PC-9 (cell line): ENCODE measurements around the gene RBBP8. TPM values are rescaled to one million over a fixed set of nuclear protein-coding genes. Genes with fewer than 3 reads are reported as not detected.
A peak's percentile ranks its signal among the peaks of the same experiment; 100 is the strongest.

Experiments used
- BruUV-seq: library from RNA; stranded (reverse); fragments of 400-500 nt; replicated peaks from 2 replicates; lab custom pipeline; 2021; lab: Mats Ljungman, UMichigan
- CTCF ChIA-PET: fragments of 300-600 bp; sonication (Branson Sonifier 250); formaldehyde crosslinking; loops from one replicate; lab custom pipeline; 2022; ENCODE audit warnings: antibody characterized with exemption; lab: Charles Lee
- POLR2A ChIA-PET: fragments of 300-600 bp; sonication (Branson Sonifier 250); formaldehyde crosslinking; loops from one replicate; lab custom pipeline; 2022; ENCODE audit warnings: antibody characterized with exemption; ENCODE audit not compliant: unreplicated experiment; lab: Charles Lee
- DNase-seq, 2 experiments: peaks; one replicate each; pipeline versions ENCODE4 v3.0.0 to v3.0.0-alpha.2; 2015 to 2022; ENCODE audit warnings: mixed read lengths in 1 of 2
- H2AFZ ChIP-seq: fragments of 200-600 bp; sonication (generic); 2 replicates; pipeline ENCODE4 v1.8.1; 2017; ENCODE audit warnings: antibody characterized with exemption
- H3F3A ChIP-seq: fragments of 200-600 bp; sonication (generic); 2 replicates; pipeline ENCODE4 v1.8.1; 2017; ENCODE audit warnings: antibody characterized with exemption, mild to moderate bottlenecking, low read depth; ENCODE audit not compliant: insufficient read depth
- H3K27ac ChIP-seq: fragments of 200-600 bp; sonication (generic); 2 replicates; pipeline ENCODE4 v1.6.1; 2016; ENCODE audit warnings: mixed run types
- H3K27me3 ChIP-seq: fragments of 200-600 bp; sonication (generic); 2 replicates; pipeline ENCODE4 v1.6.1; 2016; ENCODE audit warnings: low read depth, mixed run types; ENCODE audit not compliant: insufficient read depth
- H3K36me3 ChIP-seq: fragments of 200-600 bp; sonication (generic); 2 replicates; pipeline ENCODE4 v1.6.1; 2016; ENCODE audit warnings: low read depth, mixed run types
- H3K4me1 ChIP-seq: fragments of 200-600 bp; sonication (generic); replicated peaks from 2 replicates; pipeline ENCODE4 v1.6.1; 2016; ENCODE audit warnings: mixed run types; ENCODE audit not compliant: insufficient read depth
- H3K4me2 ChIP-seq: fragments of 200-600 bp; sonication (generic); 2 replicates; pipeline ENCODE4 v1.6.1; 2017; ENCODE audit warnings: mixed run types
- H3K4me3 ChIP-seq: fragments of 200-600 bp; sonication (generic); 2 replicates; pipeline ENCODE4 v1.6.1; 2016; ENCODE audit warnings: mixed run types
- H3K79me2 ChIP-seq: fragments of 200-600 bp; sonication (generic); 2 replicates; pipeline ENCODE4 v1.6.1; 2017; ENCODE audit warnings: low read depth, mixed run types
- H3K9me2 ChIP-seq: fragments of 200-600 bp; sonication (generic); 2 replicates; pipeline ENCODE4 v1.8.1; 2017; ENCODE audit warnings: mild to moderate bottlenecking; ENCODE audit not compliant: insufficient read depth
- H3K9me3 ChIP-seq: fragments of 200-600 bp; sonication (generic); 2 replicates; pipeline ENCODE4 v1.8.1; 2016; ENCODE audit warnings: low read depth; ENCODE audit not compliant: insufficient read depth
- H4K20me1 ChIP-seq: fragments of 200-600 bp; sonication (generic); 2 replicates; pipeline ENCODE4 v1.8.1; 2017; ENCODE audit not compliant: insufficient read depth
- CTCF ChIP-seq: fragments of 200-600 bp; sonication (generic); conservative IDR thresholded peaks from 2 replicates; pipeline ENCODE4 v1.6.1; 2017; ENCODE audit warnings: mixed run types, antibody characterized with exemption, mild to moderate bottlenecking, moderate library complexity
- EZH2 ChIP-seq: fragments of 200-600 bp; sonication (generic); IDR thresholded peaks from 2 replicates; pipeline ENCODE4 v1.8.0; 2017; ENCODE audit warnings: antibody characterized with exemption, low read depth
- intact Hi-C: fragments of 100-400 bp; cut with micrococcal nuclease; formaldehyde crosslinking; loops from one replicate; pipeline ENCODE4 v1.10.0; 2022; ENCODE audit not compliant: unreplicated experiment
- total RNA-seq: library from RNA; stranded (reverse); gene quantifications from 2 replicates; pipeline ENCODE4 v1.2.3, GENCODE V29; 2021

RBBP8 gene
- total RNA-seq, 1 experiment from 2014 or later = 28.4 TPM

GRCh38 chr18:23056315-23056714 is 123.2 kb downstream of the RBBP8 start:
- Histone ChIP-seq H3K9me2 (no peaks in the 10 kb centered on the region), H3K9me3 (no peaks in the 10 kb centered on the region), H3K4me1 (no peaks in the 10 kb centered on the region), H3K4me2 (no peak overlapping the region), H3K4me3 (no peak overlapping the region), H3K36me3 (no peaks in the 10 kb centered on the region), H3K79me2 (no peaks in the 10 kb centered on the region), H3K27me3 (no peaks in the 10 kb centered on the region), H3F3A (no peaks in the 10 kb centered on the region), H4K20me1 (no peaks in the 10 kb centered on the region), H3K27ac (no peak overlapping the region), H2AFZ (no peak overlapping the region)
- DNase-seq = no peak
- ChIA-PET CTCF (no interaction called here), POLR2A (no interaction called here)
- intact Hi-C loops = no loop called here
- BruUV-seq = no TSS peak
- no peak for TF ChIP-seq CTCF
- no peak for TF ChIP-seq EZH2

- POLR2A ChIA-PET = no interaction called here
- no peaks in the 10 kb centered on the region for H4K20me1 ChIP-seq
- H3K9me3 ChIP-seq = no peaks in the 10 kb centered on the region
- TF ChIP-seq EZH2 (no peak), CTCF (no peak)
- CTCF ChIA-PET = no interaction called here
- intact Hi-C loops = no loop called here
- no peak for DNase-seq
- H3K79me2 ChIP-seq = no peaks in the 10 kb centered on the region
- no peaks in the 10 kb centered on the region for H3K9me2 ChIP-seq
- no peak overlapping the region for H2AFZ ChIP-seq
- no peak overlapping the region for H3K4me2 ChIP-seq
- no peaks in the 10 kb centered on the region for H3K4me1 ChIP-seq
- no peak overlapping the region for H3K27ac ChIP-seq
- no peaks in the 10 kb centered on the region for H3K27me3 ChIP-seq
- no peaks in the 10 kb centered on the region for H3K36me3 ChIP-seq
- BruUV-seq = no TSS peak
- no peak overlapping the region for H3K4me3 ChIP-seq
- no peaks in the 10 kb centered on the region for H3F3A ChIP-seq
These were observed 124.0 kb downstream of the RBBP8 start for GRCh38 chr18:23057096-23057495.

DNA sequence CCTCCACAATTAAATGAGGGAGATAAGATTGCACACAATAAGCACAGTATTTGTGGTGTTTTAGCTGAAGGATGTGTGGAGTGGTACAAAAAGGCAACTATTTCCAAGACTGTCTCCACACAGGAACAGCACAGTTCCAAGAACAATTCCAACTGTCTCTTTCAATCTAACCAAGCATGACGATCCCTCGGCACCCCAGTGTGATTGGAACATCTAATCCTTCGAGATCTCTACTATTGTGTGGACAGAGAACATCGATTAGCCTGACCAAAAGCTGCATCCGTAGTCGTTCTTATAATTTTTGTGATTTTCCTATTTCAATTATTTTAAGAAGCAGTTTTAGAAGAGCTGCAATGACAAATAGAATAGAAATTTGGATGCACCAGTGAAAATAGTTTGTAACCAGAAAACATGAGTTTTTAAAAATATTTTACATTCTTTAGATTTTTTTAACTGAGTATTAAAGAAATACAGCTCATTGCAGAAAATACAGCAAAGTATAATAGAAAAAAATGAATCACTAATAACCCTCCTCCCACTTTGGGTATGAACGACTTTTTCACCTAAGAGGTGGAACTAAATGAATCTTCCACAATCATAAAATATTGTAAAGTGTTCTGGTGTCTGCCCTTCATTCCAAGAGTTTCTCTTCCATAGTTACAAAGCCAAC is 125.8 kb downstream of the RBBP8 start:
- CTCF ChIA-PET = no interaction called here
- POLR2A ChIA-PET = no interaction called here
- no TSS peak for BruUV-seq

More for the DNA sequence above, 125.8 kb downstream of the RBBP8 start:
- no peak for TF ChIP-seq CTCF
- no peak for TF ChIP-seq EZH2
- no peak overlapping the region for H3K4me2 ChIP-seq
- H4K20me1 ChIP-seq = no peaks in the 10 kb centered on the region
- no peaks in the 10 kb centered on the region for H3K79me2 ChIP-seq
- H3K27ac ChIP-seq = no peak overlapping the region
- no peak overlapping the region for H3K4me3 ChIP-seq
- no peaks in the 10 kb centered on the region for H3K4me1 ChIP-seq
- H3K27me3 ChIP-seq = no peaks in the 10 kb centered on the region
- H2AFZ ChIP-seq = 0 out of 2 replicates have a peak overlapping the region, but pooled peaks have one; percentile 48
- no peaks in the 10 kb centered on the region; the same call in 1 of the 2 replicates for H3K9me3 ChIP-seq
- H3F3A ChIP-seq = no peaks in the 10 kb centered on the region
- H3K9me2 ChIP-seq = no peaks in the 10 kb centered on the region
- no peak for DNase-seq
- no peaks in the 10 kb centered on the region for H3K36me3 ChIP-seq
- intact Hi-C loops = no loop called here
